SK-N-MC (cell line): ENCODE results near the gene METTL15.

Experiments used
- EZH2 ChIP-seq: fragments of 200-600 bp; sonication (generic); IDR thresholded peaks from one replicate; pipeline ENCODE4 v1.6.1; 2017; ENCODE audit warnings: antibody characterized with exemption
- POLR2AphosphoS5 ChIP-seq: IDR thresholded peaks from 2 replicates; pipeline ENCODE4 v1.6.1; 2012; ENCODE audit warnings: mild to moderate bottlenecking, low read depth, low read length, borderline replicate concordance

GRCh38 chr11:28195449-28195848 is 87.3 kb downstream of the METTL15 start:
- TF ChIP-seq POLR2AphosphoS5 (no peak), EZH2 (no peak)
